ENCODE data around the gene MAS1. TPM values are rescaled to one million over a fixed set of nuclear protein-coding genes. Genes with fewer than 3 reads are reported as not detected.

MAS1 gene
- total and polyA plus RNA-seq, 10 of the 15 experiments (the other 5 are each of a cell fraction or from before 2014, with no cell fraction given): under 0.01 to 0.08 TPM; not detected in 8

DNA sequence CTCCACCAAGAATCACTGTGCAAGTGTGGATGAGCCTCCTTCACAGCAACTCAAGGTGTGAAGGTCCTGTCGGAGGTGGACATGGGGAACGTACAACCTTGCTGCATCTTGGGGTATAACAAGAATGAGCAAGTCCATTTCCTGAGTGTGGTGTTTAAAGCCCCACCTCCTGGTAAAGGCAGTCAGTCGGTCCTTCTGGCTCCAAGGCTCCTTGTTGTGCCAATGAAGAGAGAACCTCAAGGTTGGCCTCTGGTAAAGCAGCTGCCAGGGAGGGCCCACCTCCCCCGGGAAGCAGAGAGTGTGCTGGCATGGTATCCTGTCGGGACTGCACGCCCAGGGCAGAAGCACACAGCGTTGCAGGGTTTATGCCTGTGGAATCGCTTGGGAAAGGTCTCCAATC, 12.4 kb upstream of the MAS1 start (continued):
- no peak for TF ChIP-seq ZNF687 (IDR thresholded peaks at IDR 0.05)
- TF ChIP-seq RBBP5 (conservative IDR thresholded peaks at IDR 0.05): no peak
- TF ChIP-seq, protein P1, sequence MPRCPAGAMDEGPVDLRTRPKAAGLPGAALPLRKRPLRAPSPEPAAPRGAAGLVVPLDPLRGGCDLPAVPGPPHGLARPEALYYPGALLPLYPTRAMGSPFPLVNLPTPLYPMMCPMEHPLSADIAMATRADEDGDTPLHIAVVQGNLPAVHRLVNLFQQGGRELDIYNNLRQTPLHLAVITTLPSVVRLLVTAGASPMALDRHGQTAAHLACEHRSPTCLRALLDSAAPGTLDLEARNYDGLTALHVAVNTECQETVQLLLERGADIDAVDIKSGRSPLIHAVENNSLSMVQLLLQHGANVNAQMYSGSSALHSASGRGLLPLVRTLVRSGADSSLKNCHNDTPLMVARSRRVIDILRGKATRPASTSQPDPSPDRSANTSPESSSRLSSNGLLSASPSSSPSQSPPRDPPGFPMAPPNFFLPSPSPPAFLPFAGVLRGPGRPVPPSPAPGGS (IDR thresholded peaks at IDR 0.05; ENCODE audit: borderline replicate concordance, insufficient read depth, low read depth, low read length, poor library complexity, severe bottlenecking): no peak
- TF ChIP-seq MLLT1 (IDR thresholded peaks at IDR 0.05): no peak
- no peak for TF ChIP-seq NRF1 (conservative IDR thresholded peaks at IDR 0.05; ENCODE audit: low read depth, low read length)
- TF ChIP-seq ZNF207 (IDR thresholded peaks at IDR 0.05; ENCODE audit: borderline replicate concordance): no peak
- no peak for TF ChIP-seq NBN (IDR thresholded peaks at IDR 0.05)
- TF ChIP-seq YBX1 (IDR thresholded peaks at IDR 0.05): no peak
- no peak for TF ChIP-seq YY1 (IDR thresholded peaks at IDR 0.05; ENCODE audit: low read depth, low read length)

Data from GM12878 (cell line).